ENCODE measurements around the gene TSPAN18. TPM values are rescaled to one million over a fixed set of nuclear protein-coding genes. Genes with fewer than 3 reads are reported as not detected.
"Not testable (repeated sequence)": the region's sequence is repeated elsewhere in the genome, so short reads cannot be mapped to it uniquely, and the experiment has no call there.

TSPAN18 gene
- polyA plus RNA-seq, 1 donor: 44.4 TPM

- DNase-seq: no peak
Measured at GRCh38 chr11:44868455-44869421, 142.0 kb downstream of the TSPAN18 start.

GRCh38 chr11:44870181-44870580, 143.4 kb downstream of the TSPAN18 start:
- no peak for DNase-seq

GRCh38 chr11:44870615-44871176, 143.9 kb downstream of the TSPAN18 start:
- DNase-seq: no peak

GRCh38 chr11:44871682-44872081, 144.9 kb downstream of the TSPAN18 start:
- not testable (repeated sequence) for DNase-seq

GRCh38 chr11:44872556-44872955, 145.8 kb downstream of the TSPAN18 start:
- no peak for DNase-seq

GRCh38 chr11:44873537-44873936, 146.8 kb downstream of the TSPAN18 start:
- no peak for DNase-seq

GRCh38 chr11:44874284-44874683, 147.5 kb downstream of the TSPAN18 start:
- DNase-seq: no peak

GRCh38 chr11:44875037-44875436, 148.3 kb downstream of the TSPAN18 start:
- DNase-seq: no peak

- no peak for DNase-seq
Measured at GRCh38 chr11:44876194-44876723, 149.5 kb downstream of the TSPAN18 start.

GRCh38 chr11:44876906-44877305, 150.1 kb downstream of the TSPAN18 start:
- DNase-seq: no peak

- no peak for DNase-seq
Measured at GRCh38 chr11:44877571-44878497, 151.1 kb downstream of the TSPAN18 start.

- DNase-seq: no peak
Measured at GRCh38 chr11:44878711-44879110, 151.9 kb downstream of the TSPAN18 start.

GRCh38 chr11:44879432-44879831, 152.7 kb downstream of the TSPAN18 start:
- no peak for DNase-seq

GRCh38 chr11:44880511-44880910, 153.7 kb downstream of the TSPAN18 start:
- no peak for DNase-seq

- no peak for DNase-seq
Measured at GRCh38 chr11:44880953-44881352, 154.2 kb downstream of the TSPAN18 start.

GRCh38 chr11:44883277-44883676, 156.5 kb downstream of the TSPAN18 start:
- no peak for DNase-seq

GRCh38 chr11:44884056-44884455, 157.3 kb downstream of the TSPAN18 start:
- no peak for DNase-seq

GRCh38 chr11:44885065-44885810, 158.5 kb downstream of the TSPAN18 start:
- DNase-seq: peak; percentile 53

- DNase-seq: no peak
Measured at GRCh38 chr11:44885919-44886789, 159.4 kb downstream of the TSPAN18 start.

- no peak for DNase-seq
Measured at GRCh38 chr11:44886790-44887140, 160.0 kb downstream of the TSPAN18 start.

Measured in left kidney (tissue), 2 donors.